ENCODE results near the gene CTNND2. TPM values are rescaled to one million over a fixed set of nuclear protein-coding genes. Genes with fewer than 3 reads are reported as not detected.

The CTNND2 gene
- total RNA-seq, 2 experiments from 2014 or later: not detected

GRCh38 chr5:11174591-11174990 lies 729.7 kb downstream of the CTNND2 start:
- no peak for DNase-seq
- ChIA-PET CTCF (no interaction called here), POLR2A (no interaction called here)
- Mint-ChIP-seq H3K27me3 (no peaks in the 10 kb centered on the region), H3K27ac (no peak overlapping the region), H3K9me3 (no peaks in the 10 kb centered on the region), H3K4me3 (no peak overlapping the region), H3K36me3 (ENCODE audit: low read depth) (no peaks in the 10 kb centered on the region), H3K4me1 (peaks cover 5% of the 10 kb centered on the region)

GRCh38 chr5:11172484-11172883 lies 731.8 kb downstream of the CTNND2 start:
- no peaks in the 10 kb centered on the region for H3K36me3 Mint-ChIP-seq (ENCODE audit: low read depth)
- no peak for DNase-seq
- CTCF ChIA-PET: no interaction called here
- H3K4me1 Mint-ChIP-seq: peaks cover 5% of the 10 kb centered on the region
- H3K27me3 Mint-ChIP-seq: no peaks in the 10 kb centered on the region
- no peak overlapping the region for H3K4me3 Mint-ChIP-seq
- H3K27ac Mint-ChIP-seq: no peak overlapping the region
- POLR2A ChIA-PET: no interaction called here
- no peaks in the 10 kb centered on the region for H3K9me3 Mint-ChIP-seq

GRCh38 chr5:11171236-11171635 lies 733.0 kb downstream of the CTNND2 start:
- Mint-ChIP-seq H3K4me3 (no peak overlapping the region), H3K36me3 (ENCODE audit: low read depth) (no peaks in the 10 kb centered on the region), H3K4me1 (peaks cover 5% of the 10 kb centered on the region), H3K27me3 (no peaks in the 10 kb centered on the region), H3K9me3 (no peaks in the 10 kb centered on the region), H3K27ac (no peak overlapping the region)
- no peak for DNase-seq
- CTCF ChIA-PET: no interaction called here
- POLR2A ChIA-PET: no interaction called here

- H3K27me3 Mint-ChIP-seq: no peaks in the 10 kb centered on the region
- CTCF ChIA-PET: no interaction called here
These were observed 737.3 kb downstream of the CTNND2 start for GRCh38 chr5:11166923-11167322.

GRCh38 chr5:11164531-11165294 lies 739.5 kb downstream of the CTNND2 start:
- H3K9me3 Mint-ChIP-seq: no peaks in the 10 kb centered on the region
- no peak overlapping the region for H3K27ac Mint-ChIP-seq
- no peaks in the 10 kb centered on the region for H3K36me3 Mint-ChIP-seq (ENCODE audit: low read depth)
- H3K27me3 Mint-ChIP-seq: no peaks in the 10 kb centered on the region
- H3K4me1 Mint-ChIP-seq: no peaks in the 10 kb centered on the region
- POLR2A ChIA-PET: no interaction called here
- H3K4me3 Mint-ChIP-seq: no peak overlapping the region
- CTCF ChIA-PET: no interaction called here
- no peak for DNase-seq

More at GRCh38 chr5:11166923-11167322, 737.3 kb downstream of the CTNND2 start:
- no peak for DNase-seq
- Mint-ChIP-seq H3K4me3 (no peak overlapping the region), H3K36me3 (ENCODE audit: low read depth) (no peaks in the 10 kb centered on the region), H3K9me3 (no peaks in the 10 kb centered on the region), H3K27ac (no peak overlapping the region), H3K4me1 (no peaks in the 10 kb centered on the region)
- POLR2A ChIA-PET: no interaction called here

GRCh38 chr5:11157132-11157531 lies 747.1 kb downstream of the CTNND2 start:
- ChIA-PET POLR2A (no interaction called here), CTCF (no interaction called here)
- Mint-ChIP-seq H3K27me3 (no peaks in the 10 kb centered on the region), H3K4me3 (no peak overlapping the region), H3K36me3 (ENCODE audit: low read depth) (no peaks in the 10 kb centered on the region), H3K27ac (no peak overlapping the region), H3K4me1 (no peaks in the 10 kb centered on the region), H3K9me3 (no peaks in the 10 kb centered on the region)
- no peak for DNase-seq

- no peaks in the 10 kb centered on the region for H3K4me1 Mint-ChIP-seq
- H3K27me3 Mint-ChIP-seq: no peaks in the 10 kb centered on the region
- H3K4me3 Mint-ChIP-seq: no peak overlapping the region
- ChIA-PET POLR2A (no interaction called here), CTCF (no interaction called here)
- no peaks in the 10 kb centered on the region for H3K9me3 Mint-ChIP-seq
- H3K36me3 Mint-ChIP-seq (ENCODE audit: low read depth): no peaks in the 10 kb centered on the region
- DNase-seq: no peak
- H3K27ac Mint-ChIP-seq: no peak overlapping the region
These were observed 750.4 kb downstream of the CTNND2 start for GRCh38 chr5:11153670-11154382.

- no peaks in the 10 kb centered on the region for H3K36me3 Mint-ChIP-seq (ENCODE audit: low read depth)
- no peak for DNase-seq
- no peaks in the 10 kb centered on the region for H3K27me3 Mint-ChIP-seq
- H3K27ac Mint-ChIP-seq: no peak overlapping the region
- POLR2A ChIA-PET: no interaction called here
- no peaks in the 10 kb centered on the region for H3K4me1 Mint-ChIP-seq
- H3K9me3 Mint-ChIP-seq: no peaks in the 10 kb centered on the region
- no peak overlapping the region for H3K4me3 Mint-ChIP-seq
- CTCF ChIA-PET: no interaction called here
These were observed 751.9 kb downstream of the CTNND2 start for GRCh38 chr5:11152368-11152767.

GRCh38 chr5:11150976-11151375 lies 753.3 kb downstream of the CTNND2 start:
- ChIA-PET POLR2A (no interaction called here), CTCF (no interaction called here)
- H3K9me3 Mint-ChIP-seq: no peaks in the 10 kb centered on the region
- H3K27me3 Mint-ChIP-seq: no peaks in the 10 kb centered on the region
- H3K4me3 Mint-ChIP-seq: no peak overlapping the region
- no peak for DNase-seq
- H3K36me3 Mint-ChIP-seq (ENCODE audit: low read depth): no peaks in the 10 kb centered on the region
- H3K4me1 Mint-ChIP-seq: no peaks in the 10 kb centered on the region
- H3K27ac Mint-ChIP-seq: no peak overlapping the region

GRCh38 chr5:11148810-11149539 lies 755.3 kb downstream of the CTNND2 start:
- H3K27me3 Mint-ChIP-seq: no peaks in the 10 kb centered on the region
- H3K27ac Mint-ChIP-seq: no peak overlapping the region
- H3K4me1 Mint-ChIP-seq: no peaks in the 10 kb centered on the region
- H3K4me3 Mint-ChIP-seq: no peak overlapping the region
- DNase-seq: no peak
- no peaks in the 10 kb centered on the region for H3K9me3 Mint-ChIP-seq
- H3K36me3 Mint-ChIP-seq (ENCODE audit: low read depth): no peaks in the 10 kb centered on the region
- ChIA-PET CTCF (no interaction called here), POLR2A (no interaction called here)

- CTCF ChIA-PET: no interaction called here
- POLR2A ChIA-PET: no interaction called here
- no peaks in the 10 kb centered on the region for H3K27me3 Mint-ChIP-seq
- H3K4me3 Mint-ChIP-seq: no peak overlapping the region
- no peaks in the 10 kb centered on the region for H3K9me3 Mint-ChIP-seq
- H3K36me3 Mint-ChIP-seq (ENCODE audit: low read depth): no peaks in the 10 kb centered on the region
- no peaks in the 10 kb centered on the region for H3K4me1 Mint-ChIP-seq
- DNase-seq: no peak
- H3K27ac Mint-ChIP-seq: no peak overlapping the region
These were observed 758.1 kb downstream of the CTNND2 start for GRCh38 chr5:11146171-11146570.

- ChIA-PET CTCF (no interaction called here), POLR2A (no interaction called here)
- Mint-ChIP-seq H3K4me1 (no peaks in the 10 kb centered on the region), H3K4me3 (no peak overlapping the region), H3K36me3 (ENCODE audit: low read depth) (no peaks in the 10 kb centered on the region), H3K27me3 (no peaks in the 10 kb centered on the region), H3K9me3 (no peaks in the 10 kb centered on the region), H3K27ac (no peak overlapping the region)
- DNase-seq: no peak
These were observed 760.6 kb downstream of the CTNND2 start for GRCh38 chr5:11143456-11144267.

GRCh38 chr5:11139217-11139865 lies 764.9 kb downstream of the CTNND2 start:
- no peaks in the 10 kb centered on the region for H3K9me3 Mint-ChIP-seq
- no peak for DNase-seq
- ChIA-PET POLR2A (no interaction called here), CTCF (no interaction called here)
- H3K36me3 Mint-ChIP-seq (ENCODE audit: low read depth): no peaks in the 10 kb centered on the region
- H3K27ac Mint-ChIP-seq: no peak overlapping the region
- H3K4me1 Mint-ChIP-seq: no peaks in the 10 kb centered on the region
- peaks cover 2% of the 10 kb centered on the region for H3K27me3 Mint-ChIP-seq
- H3K4me3 Mint-ChIP-seq: no peak overlapping the region

Data from activated CD4-positive, alpha-beta memory T cell treated with anti-CD3 and anti-CD28 coated beads, Interleukin-2, amount 10 ng/mL, durations not matched to agents 7 days and 5 days (primary cell).